HG03457 (cell line): ENCODE data around the gene SKI.
"Not testable (repeated sequence)": the region's sequence is repeated elsewhere in the genome, so short reads cannot be mapped to it uniquely, and the experiment has no call there.

Experiments used
- ATAC-seq: cut with Tn5 transposase; IDR thresholded peaks from one replicate; pipeline ENCODE4 v1.9.1; 2021; ENCODE audit warnings: moderate number of reproducible peaks; ENCODE audit not compliant: unreplicated experiment

The SKI gene

GRCh38 chr1:2318314-2319278, 90.5 kb downstream of the SKI start:
- no peak for ATAC-seq

GRCh38 chr1:2319291-2319690, 91.2 kb downstream of the SKI start:
- no peak for ATAC-seq

- no peak for ATAC-seq
Observed at GRCh38 chr1:2320006-2320405, 91.9 kb downstream of the SKI start.

GRCh38 chr1:2320760-2321667, 92.9 kb downstream of the SKI start:
- ATAC-seq = no peak

GRCh38 chr1:2322065-2322571, 94.0 kb downstream of the SKI start:
- ATAC-seq = no peak

- ATAC-seq = no peak
Observed at GRCh38 chr1:2322581-2323211, 94.6 kb downstream of the SKI start.

- no peak for ATAC-seq
Observed at GRCh38 chr1:2323451-2323974, 95.4 kb downstream of the SKI start.

- ATAC-seq = no peak
Observed at GRCh38 chr1:2324553-2325366, 96.6 kb downstream of the SKI start.

- no peak for ATAC-seq
Observed at GRCh38 chr1:2326524-2326923, 98.4 kb downstream of the SKI start.

GRCh38 chr1:2327162-2327561, 99.0 kb downstream of the SKI start:
- not testable (repeated sequence) for ATAC-seq

GRCh38 chr1:2327841-2328240, 99.7 kb downstream of the SKI start:
- ATAC-seq = no peak

GRCh38 chr1:2328676-2329455, 100.7 kb downstream of the SKI start:
- ATAC-seq = no peak

- ATAC-seq = no peak
Observed at GRCh38 chr1:2330035-2330434, 101.9 kb downstream of the SKI start.

- ATAC-seq = no peak
Observed at GRCh38 chr1:2330519-2331199, 102.5 kb downstream of the SKI start.

GRCh38 chr1:2331200-2331544, 103.1 kb downstream of the SKI start:
- no peak for ATAC-seq

GRCh38 chr1:2331580-2331979, 103.5 kb downstream of the SKI start:
- not testable (repeated sequence) for ATAC-seq

- no peak for ATAC-seq
Observed at GRCh38 chr1:2334366-2334765, 106.2 kb downstream of the SKI start.

- ATAC-seq = no peak
Observed at GRCh38 chr1:2334883-2335534, 106.9 kb downstream of the SKI start.
